Measurements from ENCODE around the gene ATP5F1C.

DNA sequence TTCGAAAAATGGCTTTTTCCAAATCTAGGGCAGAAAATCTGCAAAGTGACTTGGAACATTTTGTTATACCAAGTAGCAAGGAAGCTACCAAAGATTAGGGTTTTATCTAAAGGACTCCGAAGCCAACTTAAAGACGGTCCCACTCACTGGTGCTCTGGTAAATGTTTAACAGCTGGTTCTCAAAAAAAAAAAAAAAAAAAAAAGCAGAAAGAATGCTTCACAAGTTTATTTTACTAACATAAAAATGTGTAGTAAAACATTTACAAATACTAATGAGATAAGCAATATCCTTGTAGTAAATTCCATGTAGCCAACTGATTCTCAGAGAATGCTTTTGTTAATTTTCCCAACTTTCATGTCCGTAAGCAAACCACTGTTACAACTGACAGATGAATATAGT lies 68.7 kb downstream of the ATP5F1C start:
- TF ChIP-seq, protein P1, sequence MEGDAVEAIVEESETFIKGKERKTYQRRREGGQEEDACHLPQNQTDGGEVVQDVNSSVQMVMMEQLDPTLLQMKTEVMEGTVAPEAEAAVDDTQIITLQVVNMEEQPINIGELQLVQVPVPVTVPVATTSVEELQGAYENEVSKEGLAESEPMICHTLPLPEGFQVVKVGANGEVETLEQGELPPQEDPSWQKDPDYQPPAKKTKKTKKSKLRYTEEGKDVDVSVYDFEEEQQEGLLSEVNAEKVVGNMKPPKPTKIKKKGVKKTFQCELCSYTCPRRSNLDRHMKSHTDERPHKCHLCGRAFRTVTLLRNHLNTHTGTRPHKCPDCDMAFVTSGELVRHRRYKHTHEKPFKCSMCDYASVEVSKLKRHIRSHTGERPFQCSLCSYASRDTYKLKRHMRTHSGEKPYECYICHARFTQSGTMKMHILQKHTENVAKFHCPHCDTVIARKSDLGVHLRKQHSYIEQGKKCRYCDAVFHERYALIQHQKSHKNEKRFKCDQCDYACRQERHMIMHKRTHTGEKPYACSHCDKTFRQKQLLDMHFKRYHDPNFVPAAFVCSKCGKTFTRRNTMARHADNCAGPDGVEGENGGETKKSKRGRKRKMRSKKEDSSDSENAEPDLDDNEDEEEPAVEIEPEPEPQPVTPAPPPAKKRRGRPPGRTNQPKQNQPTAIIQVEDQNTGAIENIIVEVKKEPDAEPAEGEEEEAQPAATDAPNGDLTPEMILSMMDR (IDR thresholded peaks at IDR 0.05) = no peak
- no peak for TF ChIP-seq POLR2A (IDR thresholded peaks at IDR 0.05)
